Measurements from ENCODE around the gene NDUFB3. TPM values are rescaled to one million over a fixed set of nuclear protein-coding genes. Genes with fewer than 3 reads are reported as not detected.
A peak's percentile ranks its signal among the peaks of the same experiment; 100 is the strongest.
"Not testable (repeated sequence)": the region's sequence is repeated elsewhere in the genome, so short reads cannot be mapped to it uniquely, and the experiment has no call there.

The NDUFB3 gene
- 93.9 TPM for total RNA-seq (ENCODE audit: unreplicated experiment)
- long read RNA-seq, transcript NDUFB3-201 (3 exons, 755 nt), result major isoform, 36 of 42 reads
- long read RNA-seq, partial matches to known transcripts, result 3 of 42 reads
- long read RNA-seq, other reads (novel, unspliced or antisense), result 2 of 42 reads

DNA sequence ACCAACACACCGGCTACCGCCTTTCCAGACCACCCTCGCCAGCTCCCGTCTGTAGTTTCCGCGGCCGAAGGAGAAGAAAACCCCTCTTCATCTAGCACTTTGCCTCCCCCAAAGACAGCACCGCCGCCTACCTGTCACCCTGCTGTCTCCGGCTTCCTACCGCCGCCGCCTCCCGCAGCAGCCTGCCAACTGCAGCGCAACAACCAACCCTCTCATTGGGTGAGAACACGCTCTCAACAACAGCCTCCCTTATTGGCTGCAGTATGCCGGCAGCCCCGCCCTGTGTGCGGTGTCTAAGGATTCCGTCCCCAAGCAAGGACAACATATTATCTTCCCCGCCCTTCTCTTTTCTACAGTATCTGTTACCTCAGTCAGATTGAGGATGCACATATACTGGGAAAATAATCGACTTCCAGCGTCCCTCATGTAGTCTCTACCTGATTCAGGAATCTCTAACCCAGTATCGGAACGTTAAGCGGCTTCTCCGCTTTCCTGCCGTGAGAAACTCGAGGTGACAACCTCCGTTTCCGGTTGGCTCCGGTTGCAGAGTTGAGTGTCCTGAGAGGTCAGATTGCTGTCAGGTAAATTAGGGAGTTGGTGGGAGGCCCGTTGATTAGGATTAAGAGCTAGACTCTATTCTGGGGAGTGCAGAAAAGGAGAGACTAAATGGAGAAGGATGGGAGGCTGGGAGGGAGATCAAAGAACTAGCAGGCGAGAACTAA lies at the start of gene NDUFB3, which contains the start of gene HYCC2:
TSS of gene NDUFB3 (plus strand) at position 523 of the 722 bp plus-strand sequence. CDS start 6,882 bp downstream, outside the sequence.
TSS of gene HYCC2 (minus strand) at position 193 of the 722 bp plus-strand sequence. CDS start 47,662 bp downstream, outside the sequence.
- peaks cover 20% of the 10 kb centered on the region for H3K4me1 Mint-ChIP-seq (ENCODE audit: low read depth, unreplicated experiment)
- H3K36me3 Mint-ChIP-seq (ENCODE audit: unreplicated experiment), result peaks cover 4% of the 10 kb centered on the region
- peak; percentile 87 for DNase-seq
- H3K4me3 Mint-ChIP-seq (ENCODE audit: unreplicated experiment), result peak within 1 kb of the TSS; percentile 99
- TF ChIP-seq, protein P1, sequence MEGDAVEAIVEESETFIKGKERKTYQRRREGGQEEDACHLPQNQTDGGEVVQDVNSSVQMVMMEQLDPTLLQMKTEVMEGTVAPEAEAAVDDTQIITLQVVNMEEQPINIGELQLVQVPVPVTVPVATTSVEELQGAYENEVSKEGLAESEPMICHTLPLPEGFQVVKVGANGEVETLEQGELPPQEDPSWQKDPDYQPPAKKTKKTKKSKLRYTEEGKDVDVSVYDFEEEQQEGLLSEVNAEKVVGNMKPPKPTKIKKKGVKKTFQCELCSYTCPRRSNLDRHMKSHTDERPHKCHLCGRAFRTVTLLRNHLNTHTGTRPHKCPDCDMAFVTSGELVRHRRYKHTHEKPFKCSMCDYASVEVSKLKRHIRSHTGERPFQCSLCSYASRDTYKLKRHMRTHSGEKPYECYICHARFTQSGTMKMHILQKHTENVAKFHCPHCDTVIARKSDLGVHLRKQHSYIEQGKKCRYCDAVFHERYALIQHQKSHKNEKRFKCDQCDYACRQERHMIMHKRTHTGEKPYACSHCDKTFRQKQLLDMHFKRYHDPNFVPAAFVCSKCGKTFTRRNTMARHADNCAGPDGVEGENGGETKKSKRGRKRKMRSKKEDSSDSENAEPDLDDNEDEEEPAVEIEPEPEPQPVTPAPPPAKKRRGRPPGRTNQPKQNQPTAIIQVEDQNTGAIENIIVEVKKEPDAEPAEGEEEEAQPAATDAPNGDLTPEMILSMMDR (IDR thresholded peaks at IDR 0.05; ENCODE audit: partially characterized antibody, unreplicated experiment), result no peak
- peak within 1 kb of the TSS; percentile 99 for H3K27ac Mint-ChIP-seq (ENCODE audit: unreplicated experiment)
- peaks cover 12% of the 10 kb centered on the region for H3K9me3 Mint-ChIP-seq (ENCODE audit: unreplicated experiment)
- peaks cover 14% of the 10 kb centered on the region for H3K27me3 Mint-ChIP-seq (ENCODE audit: unreplicated experiment)

DNA sequence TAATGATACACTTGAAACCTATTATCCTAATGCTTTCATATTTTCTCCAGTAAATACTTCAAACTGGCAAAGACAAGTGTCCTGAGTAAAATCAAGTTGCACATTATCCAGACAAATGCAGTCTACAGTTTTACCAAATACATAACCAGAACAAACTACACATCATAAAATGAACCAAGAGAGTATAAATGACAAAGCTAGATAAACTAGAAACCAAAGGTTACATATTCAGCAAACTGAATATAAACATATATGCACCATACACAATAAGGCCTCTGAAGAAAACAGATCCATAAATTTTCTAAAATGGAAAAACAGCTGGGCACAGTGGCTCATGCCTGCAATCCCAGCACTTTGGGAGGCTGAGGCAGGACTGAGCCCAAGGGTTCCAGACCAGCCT lies 47.3 kb upstream of the NDUFB3 start:
- peaks cover 13% of the 10 kb centered on the region for H3K36me3 Mint-ChIP-seq (ENCODE audit: unreplicated experiment)
- no peak overlapping the region for H3K4me3 Mint-ChIP-seq (ENCODE audit: unreplicated experiment)
- H3K4me1 Mint-ChIP-seq (ENCODE audit: low read depth, unreplicated experiment), result no peaks in the 10 kb centered on the region
- H3K9me3 Mint-ChIP-seq (ENCODE audit: unreplicated experiment), result peaks cover 6% of the 10 kb centered on the region
- no peak for DNase-seq
- TF ChIP-seq, protein P1 (IDR thresholded peaks at IDR 0.05; ENCODE audit: partially characterized antibody, unreplicated experiment), result no peak
- H3K27ac Mint-ChIP-seq (ENCODE audit: unreplicated experiment), result no peak overlapping the region
- no peaks in the 10 kb centered on the region for H3K27me3 Mint-ChIP-seq (ENCODE audit: unreplicated experiment)

DNA sequence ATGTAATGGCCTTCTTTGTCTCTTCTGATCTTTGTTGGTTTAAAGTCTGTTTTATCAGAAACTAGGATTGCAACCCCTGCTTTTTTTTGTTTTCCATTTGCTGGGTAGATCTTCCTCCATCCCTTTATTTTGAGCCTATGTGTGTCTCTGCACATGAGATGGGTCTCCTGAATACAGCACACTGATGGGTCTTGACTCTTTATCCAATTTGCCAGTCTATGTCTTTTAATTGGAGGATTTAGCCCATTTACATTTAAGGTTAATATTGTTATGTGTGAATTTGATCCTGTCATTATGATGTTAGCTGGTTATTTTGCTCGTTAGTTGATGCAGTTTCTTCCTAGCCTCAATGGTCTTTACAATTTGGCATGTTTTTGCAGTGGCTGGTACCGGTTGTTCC lies 37.4 kb upstream of the NDUFB3 start:
- H3K36me3 Mint-ChIP-seq (ENCODE audit: unreplicated experiment), result peaks cover 18% of the 10 kb centered on the region
- not testable (repeated sequence) for H3K27me3 Mint-ChIP-seq (ENCODE audit: unreplicated experiment); H3K4me1 Mint-ChIP-seq (ENCODE audit: low read depth, unreplicated experiment); H3K27ac Mint-ChIP-seq (ENCODE audit: unreplicated experiment); H3K4me3 Mint-ChIP-seq (ENCODE audit: unreplicated experiment); DNase-seq; H3K9me3 Mint-ChIP-seq (ENCODE audit: unreplicated experiment)

DNA sequence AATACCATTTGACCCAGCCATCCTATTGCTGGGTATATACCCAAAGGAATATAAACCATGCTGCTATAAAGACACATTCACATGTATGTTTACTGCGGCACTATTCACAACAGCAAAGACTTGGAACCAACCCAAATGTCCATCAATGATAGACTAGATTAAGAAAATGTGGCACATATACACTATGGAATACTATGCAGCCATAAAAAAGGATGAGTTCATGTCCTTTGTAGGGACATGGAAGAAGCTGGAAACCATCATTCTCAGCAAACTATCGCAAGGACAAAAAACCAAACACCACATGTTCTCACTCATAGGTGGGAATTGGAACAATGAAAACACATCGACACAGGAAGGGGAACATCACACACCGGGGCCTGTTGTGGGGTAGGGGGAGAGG lies 33.4 kb upstream of the NDUFB3 start:
- not testable (repeated sequence) for DNase-seq; H3K4me3 Mint-ChIP-seq (ENCODE audit: unreplicated experiment); H3K27me3 Mint-ChIP-seq (ENCODE audit: unreplicated experiment); H3K27ac Mint-ChIP-seq (ENCODE audit: unreplicated experiment); H3K9me3 Mint-ChIP-seq (ENCODE audit: unreplicated experiment); H3K4me1 Mint-ChIP-seq (ENCODE audit: low read depth, unreplicated experiment)
- H3K36me3 Mint-ChIP-seq (ENCODE audit: unreplicated experiment), result peaks cover 22% of the 10 kb centered on the region

DNA sequence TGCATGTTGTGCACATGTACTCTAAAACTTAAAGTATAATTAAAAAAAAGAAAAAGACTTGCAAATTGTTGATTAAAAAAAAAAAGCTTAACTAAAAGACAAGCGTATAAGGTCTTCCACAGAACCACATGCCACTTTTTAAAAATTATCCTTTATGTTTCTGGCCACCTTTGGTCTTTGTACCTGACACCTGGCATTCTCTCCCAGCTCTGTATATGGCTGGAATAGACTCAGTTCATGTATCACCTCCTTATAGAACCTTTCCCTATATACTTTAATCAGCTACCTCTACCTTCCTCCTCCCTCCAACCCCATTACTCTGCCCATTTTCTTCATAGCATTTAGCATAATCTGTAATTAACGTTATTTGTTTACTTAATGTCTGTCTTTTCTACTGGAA lies 32.9 kb upstream of the NDUFB3 start:
- Mint-ChIP-seq H3K9me3 (ENCODE audit: unreplicated experiment) (no peaks in the 10 kb centered on the region), H3K36me3 (ENCODE audit: unreplicated experiment) (peaks cover 22% of the 10 kb centered on the region), H3K27ac (ENCODE audit: unreplicated experiment) (no peak overlapping the region), H3K4me3 (ENCODE audit: unreplicated experiment) (no peak overlapping the region), H3K4me1 (ENCODE audit: low read depth, unreplicated experiment) (no peaks in the 10 kb centered on the region), H3K27me3 (ENCODE audit: unreplicated experiment) (no peaks in the 10 kb centered on the region)
- DNase-seq, result no peak
- TF ChIP-seq, protein P1 (IDR thresholded peaks at IDR 0.05; ENCODE audit: partially characterized antibody, unreplicated experiment), result no peak

Data from glutamatergic neuron (in vitro differentiated cells).